ENCODE data around the gene TMEM238L.

DNA sequence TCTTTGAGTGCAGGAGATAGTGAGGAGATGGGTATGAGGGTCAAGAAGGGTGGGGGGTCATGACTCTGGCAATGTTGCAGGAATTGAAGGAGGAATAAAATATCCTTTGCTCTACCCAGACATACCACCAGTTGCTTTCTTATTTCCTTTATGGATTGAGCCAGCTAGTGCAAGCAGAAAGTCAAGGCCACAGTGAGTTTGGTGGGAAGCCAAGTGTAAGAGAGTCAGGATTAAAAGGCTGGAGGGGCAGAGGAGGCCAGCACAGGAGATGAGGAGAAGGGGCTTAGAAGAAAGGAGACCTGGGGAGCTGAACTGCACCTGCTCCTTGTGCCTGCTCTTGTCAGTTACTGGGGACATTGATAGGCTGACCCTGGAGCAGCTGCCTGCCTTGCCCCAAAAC, 17.9 kb upstream of the TMEM238L start:
- TF ChIP-seq CTCF (IDR thresholded peaks at IDR 0.05; ENCODE audit: extremely low read depth in 1 of 2, insufficient read depth in 1 of 2, low read depth in 1 of 2, low read length in 2 of 2), result no peak
- no peak for TF ChIP-seq POLR2AphosphoS5 (IDR thresholded peaks at IDR 0.05; ENCODE audit: insufficient read depth, low read depth, low read length)
- no peak for TF ChIP-seq MAX (IDR thresholded peaks at IDR 0.05; ENCODE audit: insufficient read depth, insufficient read length)
- no peak for TF ChIP-seq EZH2 (IDR thresholded peaks at IDR 0.05; ENCODE audit: borderline replicate concordance, low read depth, low read length, severe bottlenecking)
- no peak for TF ChIP-seq POLR2A (IDR thresholded peaks at IDR 0.05; ENCODE audit: low read depth, low read length)
- TF ChIP-seq JUN (IDR thresholded peaks at IDR 0.05; ENCODE audit: borderline replicate concordance, insufficient read depth, insufficient read length, low read depth), result no peak
- TF ChIP-seq GATA2 (IDR thresholded peaks at IDR 0.05; ENCODE audit: insufficient read depth, insufficient read length, low read depth, low read length), result no peak
- TF ChIP-seq MYC (IDR thresholded peaks at IDR 0.05; ENCODE audit: low read depth, low read length), result no peak
- no peak for TF ChIP-seq FOS (IDR thresholded peaks at IDR 0.05; ENCODE audit: borderline replicate concordance, insufficient read depth, low read length)

All from endothelial cell of umbilical vein (primary cell).